HG02973 (cell line): ENCODE measurements around the gene OTOA.
"Not testable (repeated sequence)": the region's sequence is repeated elsewhere in the genome, so short reads cannot be mapped to it uniquely, and the experiment has no call there.

ENCODE experiments used
- ATAC-seq: cut with Tn5 transposase; IDR thresholded peaks from one replicate; pipeline ENCODE4 v1.9.1; 2021; ENCODE audit warnings: moderate library complexity; ENCODE audit not compliant: unreplicated experiment

The OTOA gene

DNA sequence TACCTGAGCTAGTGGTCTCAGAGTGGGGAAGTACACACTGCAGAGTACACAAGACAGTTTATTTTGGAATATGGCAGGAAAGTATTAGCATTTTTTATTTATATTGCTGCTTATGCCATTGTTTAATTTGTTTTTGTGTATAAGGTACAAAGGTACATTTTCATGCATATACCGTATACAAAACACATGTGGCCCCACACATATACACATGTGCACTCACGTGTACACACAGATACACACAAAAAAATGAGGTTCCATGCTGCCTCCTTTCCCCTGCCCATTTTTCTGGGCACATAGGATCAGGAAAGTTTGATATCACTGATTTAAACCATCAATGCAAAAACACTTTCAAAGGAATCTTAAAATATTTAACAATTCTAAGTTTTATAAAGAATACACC is 24.3 kb upstream of the OTOA start:
- no peak for ATAC-seq

- no peak for ATAC-seq
Observed at GRCh38 chr16:21641916-21642315, 21.9 kb upstream of the OTOA start.

DNA sequence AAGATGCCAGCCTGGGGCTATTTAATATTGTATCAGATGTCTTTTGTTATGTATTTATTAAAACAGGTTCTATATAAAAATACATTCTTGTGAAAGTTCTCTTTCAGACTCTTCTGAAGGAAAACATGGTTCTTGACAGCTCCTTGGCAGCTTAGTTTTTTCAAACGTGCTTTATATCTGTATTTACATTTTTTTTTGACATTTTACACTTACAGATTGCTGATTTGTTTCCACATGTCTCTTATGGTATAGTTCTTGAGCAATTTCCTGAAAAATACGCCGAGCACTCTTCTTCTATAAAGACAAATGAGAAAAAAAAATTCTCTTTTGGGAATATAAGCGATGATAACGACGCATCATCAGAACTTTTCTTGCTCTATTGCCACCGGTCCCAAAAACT is 20.9 kb upstream of the OTOA start:
- ATAC-seq = no peak

DNA sequence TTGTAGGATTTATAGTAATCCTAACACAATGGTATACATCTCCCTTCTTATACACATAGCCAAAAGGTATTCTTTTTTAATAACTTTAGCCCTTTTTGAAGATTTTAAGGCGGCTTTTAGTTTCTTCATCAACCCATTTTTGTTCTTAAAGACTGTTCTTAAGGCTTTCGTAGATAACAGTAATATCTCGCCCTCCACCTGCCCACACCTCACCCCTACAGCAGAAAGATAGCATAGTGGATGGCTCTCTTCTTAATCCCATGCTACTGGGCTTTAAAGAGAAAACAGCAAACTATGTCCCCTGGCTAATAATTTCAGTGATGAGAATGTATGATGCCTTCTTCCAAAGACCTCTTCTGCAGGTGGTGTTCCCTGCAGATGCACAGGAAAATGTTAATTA is 20.0 kb upstream of the OTOA start:
- ATAC-seq = no peak

DNA sequence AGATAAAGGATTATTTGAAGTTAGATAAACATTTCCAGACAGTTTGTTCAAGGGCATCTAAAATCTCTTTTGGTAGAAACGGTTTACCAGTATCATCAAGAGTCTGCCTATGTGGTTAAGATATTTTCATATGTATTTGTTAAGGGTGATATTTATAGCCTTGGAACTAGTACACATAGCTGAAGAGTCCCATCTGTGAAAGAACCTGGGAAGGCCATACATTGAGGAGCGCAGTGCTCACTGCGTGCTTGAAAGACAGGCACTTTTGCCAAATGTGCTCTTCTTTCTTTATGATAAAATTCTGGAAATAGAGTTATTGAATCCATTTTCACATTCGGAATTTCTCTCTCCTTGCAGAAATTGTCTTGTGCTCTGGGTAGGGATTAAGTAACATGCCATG is 19.1 kb upstream of the OTOA start:
- no peak for ATAC-seq

DNA sequence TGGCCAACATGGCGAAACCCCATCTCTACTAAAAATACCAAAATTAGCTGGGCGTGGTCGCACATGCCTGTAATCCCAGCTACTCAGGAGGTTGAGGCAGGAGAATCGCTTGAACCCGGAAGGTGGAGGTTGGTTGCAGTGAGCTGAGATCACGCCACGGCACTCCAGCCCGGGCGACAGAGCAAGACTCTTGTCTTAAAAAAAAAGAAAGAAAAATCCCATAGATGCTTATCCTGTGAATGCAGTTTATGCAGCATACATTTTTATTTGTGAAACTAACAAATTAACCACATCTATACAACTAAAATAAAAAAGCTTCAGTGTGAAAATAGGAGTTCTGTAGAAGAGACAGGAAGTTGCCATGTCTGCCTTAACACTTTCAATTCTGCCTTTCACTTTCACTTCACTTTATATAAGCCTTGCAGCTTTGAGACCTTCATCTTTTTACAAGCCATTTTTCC is 18.5 kb upstream of the OTOA start:
- ATAC-seq = no peak

DNA sequence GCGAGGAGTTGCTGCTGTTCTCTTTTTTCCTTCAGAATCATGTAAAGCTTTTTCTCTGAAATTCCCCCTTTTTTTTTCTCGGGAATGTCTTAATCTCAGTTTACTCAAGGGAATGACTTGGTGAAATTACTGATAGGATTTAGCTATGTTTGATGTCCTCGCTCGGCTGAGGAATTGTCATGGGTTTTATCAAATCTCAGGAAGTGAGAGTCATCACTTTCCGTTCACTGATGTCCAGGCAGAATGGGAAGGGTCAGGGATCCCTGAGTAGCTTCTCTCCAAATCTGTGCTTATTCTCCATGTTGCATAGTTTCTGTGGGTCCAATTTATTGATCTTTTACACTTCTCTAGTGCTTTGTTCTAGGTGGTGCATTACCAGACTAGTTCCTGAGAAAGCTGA is 17.7 kb upstream of the OTOA start:
- ATAC-seq = no peak

DNA sequence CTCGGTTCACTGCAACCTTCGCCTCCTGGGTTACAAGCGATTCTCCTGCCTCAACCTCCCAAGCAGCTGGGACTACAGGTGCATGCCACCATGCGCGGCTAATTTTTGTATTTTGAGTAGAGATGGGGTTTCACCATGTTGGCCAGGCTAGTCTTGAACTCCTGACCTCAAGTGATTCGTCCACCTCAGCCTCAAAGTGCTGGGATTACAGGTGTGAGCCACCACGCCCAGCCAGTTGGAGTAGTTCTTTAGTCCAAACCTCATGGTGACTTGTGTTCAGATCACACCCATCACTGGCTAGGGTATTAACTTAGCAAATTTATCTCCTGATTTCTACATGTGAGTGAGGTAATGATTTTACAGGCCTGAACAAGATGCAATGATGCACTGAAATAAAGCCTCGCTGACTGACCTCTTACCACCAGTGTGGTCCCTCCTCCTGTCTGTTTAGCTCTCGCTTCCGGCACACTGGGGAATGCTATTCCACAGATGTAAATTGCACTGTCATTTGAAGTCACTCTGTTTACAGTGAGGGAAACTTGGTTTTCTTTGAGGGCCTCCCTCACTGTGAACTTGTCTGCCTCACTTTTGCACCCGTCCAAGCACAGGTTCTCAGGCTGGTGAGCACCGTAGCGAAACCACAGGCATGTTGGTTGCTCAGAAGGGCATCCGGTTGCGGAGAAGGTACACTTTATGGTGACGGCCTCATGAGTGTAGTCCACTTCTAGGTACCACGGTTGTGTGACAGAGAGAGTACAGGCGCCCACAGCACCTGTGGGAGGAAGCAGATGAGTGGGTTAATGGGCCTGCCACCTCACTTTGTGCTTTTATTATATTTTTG is 16.8 kb upstream of the OTOA start:
- peak; percentile 85 for ATAC-seq

DNA sequence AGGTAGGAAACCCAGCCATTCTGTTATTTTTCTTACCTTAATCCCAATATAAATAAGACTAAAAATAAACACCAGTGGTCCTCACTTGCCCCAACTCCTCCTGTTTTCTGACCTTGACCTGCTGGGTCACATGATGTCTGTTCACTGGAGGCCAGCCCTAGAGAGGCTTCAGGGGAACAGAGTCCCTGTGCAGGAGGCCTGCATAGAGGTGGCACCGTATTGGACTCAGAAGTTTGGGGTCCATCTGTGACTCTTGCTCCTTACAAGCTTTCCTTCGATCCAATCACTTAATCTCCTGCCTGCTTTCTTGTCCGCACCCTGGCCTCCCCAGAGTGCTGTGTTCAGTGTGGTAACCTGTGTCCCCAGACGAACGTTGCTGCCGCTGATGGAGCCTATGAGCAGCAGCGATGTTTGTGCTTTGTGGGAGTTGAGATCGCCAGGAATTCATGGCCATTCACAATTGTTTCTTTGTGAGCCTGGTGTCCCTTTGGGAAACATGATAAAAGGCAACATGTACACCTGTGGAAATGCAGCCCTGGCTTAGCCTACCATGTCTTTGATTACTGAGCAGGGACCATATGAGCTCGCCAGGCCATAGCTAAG is 16.1 kb upstream of the OTOA start:
- ATAC-seq = no peak

DNA sequence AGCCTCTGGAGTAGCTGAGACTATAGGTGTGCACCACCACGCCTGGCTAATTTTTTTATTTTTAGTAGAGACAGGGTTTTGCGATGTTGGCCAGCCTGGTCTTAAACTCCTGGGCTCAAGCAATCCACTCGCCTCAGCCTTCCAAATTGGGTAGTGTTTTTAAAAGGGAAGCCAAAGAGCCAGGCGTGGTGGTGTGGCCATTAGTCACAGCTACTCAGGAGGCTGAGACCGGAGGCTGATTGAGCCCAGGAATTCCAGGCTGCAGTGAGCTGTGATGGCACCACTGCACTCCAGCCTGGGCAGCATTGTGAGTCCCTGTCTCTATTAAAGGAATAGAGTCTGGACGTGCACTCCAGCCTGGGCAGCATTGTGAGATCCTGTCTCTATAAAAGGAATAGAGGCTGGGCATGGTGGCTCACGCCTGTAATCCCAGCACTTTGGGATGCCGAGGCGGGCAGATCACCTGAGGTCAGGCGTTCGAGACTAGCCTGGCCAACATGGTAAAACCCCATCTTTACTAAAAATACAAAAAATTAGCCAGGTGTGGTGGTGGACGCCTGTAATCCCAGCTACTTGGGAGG is 13.9 kb upstream of the OTOA start:
- ATAC-seq = not testable (repeated sequence)

- ATAC-seq = no peak
Observed at GRCh38 chr16:21650521-21650920, 13.2 kb upstream of the OTOA start.

DNA sequence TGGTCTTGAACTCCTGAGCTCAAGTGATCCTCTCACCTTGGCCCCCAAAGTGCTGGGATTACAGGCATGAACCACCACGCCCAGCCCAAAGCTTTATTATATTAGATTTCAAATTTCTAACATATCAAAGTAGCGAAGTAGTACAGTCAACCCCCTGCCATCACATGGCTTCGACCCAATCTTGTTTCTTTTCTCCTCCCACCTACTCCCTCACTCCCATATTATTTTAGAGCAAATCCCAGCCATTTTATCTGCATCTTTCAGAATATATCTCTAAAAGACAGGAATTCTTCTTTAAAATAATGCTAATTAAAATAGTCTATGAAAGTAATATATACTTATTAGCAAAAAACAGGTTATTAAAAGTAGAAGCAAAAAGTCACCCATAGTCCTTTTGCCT is 12.3 kb upstream of the OTOA start:
- no peak for ATAC-seq

GRCh38 chr16:21652453-21652852 is 11.3 kb upstream of the OTOA start, which contains the start of gene IGSF6:
TSS of gene IGSF6 (minus strand) at chr16:21652608. CDS start at chr16:21652598, 10 bp downstream.
- no peak for ATAC-seq

GRCh38 chr16:21653571-21653970 is 10.2 kb upstream of the OTOA start:
- no peak for ATAC-seq

- ATAC-seq = no peak
Observed at GRCh38 chr16:21654466-21654865, 9.3 kb upstream of the OTOA start.

GRCh38 chr16:21654881-21655280 is 8.9 kb upstream of the OTOA start:
- no peak for ATAC-seq

DNA sequence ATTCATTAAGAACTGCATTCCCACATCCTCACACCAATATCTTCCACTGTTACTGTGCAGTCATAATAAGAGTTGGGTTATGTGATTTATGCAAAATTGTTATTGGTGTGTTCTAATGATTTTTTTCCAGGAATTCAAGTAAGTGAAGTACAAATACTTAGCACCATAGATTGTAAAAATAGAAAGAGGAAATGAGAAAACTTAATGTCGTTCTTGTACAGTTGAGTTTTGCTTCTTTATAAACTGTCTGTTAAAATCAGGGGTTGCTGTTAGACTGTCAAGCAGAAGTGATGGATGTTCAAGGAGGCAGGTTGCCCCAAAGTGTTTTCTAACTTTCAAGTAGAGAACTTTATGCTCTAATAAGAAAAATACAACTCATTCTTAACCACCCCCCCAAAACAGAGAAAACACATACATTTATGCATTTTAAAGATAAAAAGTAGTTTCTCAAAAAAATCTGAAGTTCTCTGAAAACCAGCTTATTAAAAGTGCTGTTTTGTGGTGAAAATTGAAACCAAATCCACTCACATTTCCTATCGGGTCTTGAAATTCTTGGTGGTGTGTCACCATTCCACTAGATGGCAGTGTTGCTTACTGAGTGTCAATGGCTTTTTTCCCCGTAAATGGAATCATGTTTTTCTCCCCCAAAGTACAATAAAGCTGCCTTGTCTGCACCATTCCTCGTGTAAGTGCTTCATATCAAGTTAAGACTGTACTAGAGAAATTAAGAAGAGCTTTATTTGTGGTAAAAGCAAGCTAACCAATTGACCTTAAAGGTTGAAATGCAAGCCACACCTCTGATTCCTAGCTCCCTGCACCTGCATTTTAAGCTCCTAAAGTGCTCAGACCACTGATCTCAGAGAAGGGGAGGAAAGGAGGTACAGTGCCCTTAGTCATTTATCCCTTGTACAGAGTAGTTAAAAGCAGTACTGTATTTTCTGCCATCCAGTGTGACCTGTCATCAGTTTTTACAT is 6.7 kb upstream of the OTOA start:
- no peak for ATAC-seq

DNA sequence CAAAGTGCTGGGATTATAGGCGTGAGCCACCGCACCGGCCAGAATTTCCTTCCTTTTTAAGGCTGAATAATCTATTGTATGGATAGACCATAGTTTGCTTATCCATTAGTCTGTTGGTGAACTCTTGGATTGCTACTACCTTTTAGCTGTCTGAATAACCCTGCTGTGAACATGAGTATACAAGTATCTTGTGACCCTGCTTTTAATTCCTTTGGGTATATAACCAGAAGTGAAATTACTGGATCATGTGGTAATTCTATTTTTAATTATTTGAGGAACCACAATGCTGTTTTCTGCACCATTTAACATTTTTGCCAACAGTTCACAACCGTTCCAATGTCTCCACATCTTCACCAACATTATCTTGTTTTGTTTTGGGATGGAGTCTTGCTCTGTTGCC is 4.6 kb upstream of the OTOA start:
- no peak for ATAC-seq

DNA sequence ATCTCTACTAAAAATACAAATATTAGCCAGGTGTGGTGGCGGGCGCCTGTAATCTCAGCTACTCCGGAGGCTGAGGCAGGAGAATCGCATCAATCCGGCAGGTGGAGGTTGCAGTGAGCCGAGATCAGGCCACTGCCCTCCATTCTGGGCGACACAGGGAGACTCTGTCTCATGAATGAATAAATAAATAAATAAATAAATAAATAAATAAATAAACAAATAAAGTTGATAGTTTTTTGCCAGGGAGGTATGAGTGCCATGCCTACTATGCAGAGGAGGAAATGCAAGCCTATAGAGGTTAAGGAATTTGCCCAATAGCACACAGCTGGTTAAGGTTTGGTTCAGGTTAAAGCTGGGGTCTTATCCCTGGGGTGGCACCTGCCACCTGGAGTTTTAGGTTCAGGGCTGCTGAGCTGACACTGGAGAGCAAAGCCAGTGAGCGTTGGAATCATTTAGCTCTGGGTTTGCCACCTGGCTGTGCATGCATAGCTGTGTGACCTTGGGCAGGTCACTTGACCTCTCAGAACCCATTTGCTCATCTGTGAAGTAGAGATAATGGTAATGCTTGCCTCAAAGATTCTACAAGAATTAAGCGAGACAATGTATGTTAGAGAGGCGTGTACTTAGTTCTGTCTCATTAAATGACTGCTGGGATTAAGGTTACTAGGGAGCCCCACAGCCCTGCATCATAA is 1.2 kb downstream of the OTOA start:
- no peak for ATAC-seq

DNA sequence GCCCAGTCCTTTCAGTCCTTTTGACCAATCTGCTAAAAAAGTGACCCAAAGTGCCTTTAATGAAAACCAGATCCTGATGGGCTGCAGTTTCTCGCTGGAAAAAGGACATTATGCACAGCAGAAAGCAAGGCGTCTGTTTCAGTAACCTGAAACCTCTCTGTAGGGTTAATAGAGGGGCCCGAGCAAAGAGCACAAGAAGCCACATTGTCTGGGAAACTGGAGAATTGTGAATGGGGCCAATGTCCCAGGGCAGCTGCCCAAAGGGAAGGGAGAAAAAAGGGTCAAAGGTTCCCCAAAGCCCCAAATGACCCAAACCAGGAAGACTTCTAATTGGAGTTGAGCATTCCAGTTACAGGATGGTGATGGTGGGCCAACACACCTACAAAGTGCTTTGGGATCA is 3.0 kb downstream of the OTOA start:
- no peak for ATAC-seq
